Central memory CD4-positive, alpha-beta T cell (primary cell): ENCODE measurements around the gene CORO2B.

Experiments
- DNase-seq: peaks from one replicate; pipeline ENCODE4 v3.0.0; 2022

The CORO2B gene

DNA sequence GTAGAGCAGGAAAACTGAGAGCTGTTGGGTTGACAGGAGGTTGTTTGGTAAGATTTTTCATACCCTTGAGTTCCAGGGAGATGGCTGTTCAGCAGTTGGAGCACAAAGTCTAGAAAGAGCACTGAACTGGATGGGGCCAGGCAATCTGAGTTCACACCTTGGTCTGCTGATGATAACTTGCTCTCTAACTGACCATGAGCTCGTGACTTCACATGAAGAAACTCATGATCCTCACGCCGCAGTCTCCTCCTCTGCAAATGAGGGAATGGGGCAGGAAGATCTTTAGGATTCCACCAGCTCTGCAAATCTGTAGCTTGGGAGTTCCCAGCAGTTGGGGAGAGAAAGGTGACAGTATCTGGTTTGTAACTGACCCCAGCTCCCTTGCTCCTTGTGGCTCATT is 33.7 kb downstream of the CORO2B start:
- no peak for DNase-seq

- no peak for DNase-seq
Observed at GRCh38 chr15:68612979-68613740, 34.4 kb downstream of the CORO2B start.

GRCh38 chr15:68614286-68615035 is 35.7 kb downstream of the CORO2B start:
- DNase-seq, result no peak

GRCh38 chr15:68615301-68615700 is 36.5 kb downstream of the CORO2B start:
- DNase-seq, result no peak

GRCh38 chr15:68615811-68616210 is 37.0 kb downstream of the CORO2B start:
- no peak for DNase-seq

- no peak for DNase-seq
Observed at GRCh38 chr15:68616397-68616796, 37.6 kb downstream of the CORO2B start.

DNA sequence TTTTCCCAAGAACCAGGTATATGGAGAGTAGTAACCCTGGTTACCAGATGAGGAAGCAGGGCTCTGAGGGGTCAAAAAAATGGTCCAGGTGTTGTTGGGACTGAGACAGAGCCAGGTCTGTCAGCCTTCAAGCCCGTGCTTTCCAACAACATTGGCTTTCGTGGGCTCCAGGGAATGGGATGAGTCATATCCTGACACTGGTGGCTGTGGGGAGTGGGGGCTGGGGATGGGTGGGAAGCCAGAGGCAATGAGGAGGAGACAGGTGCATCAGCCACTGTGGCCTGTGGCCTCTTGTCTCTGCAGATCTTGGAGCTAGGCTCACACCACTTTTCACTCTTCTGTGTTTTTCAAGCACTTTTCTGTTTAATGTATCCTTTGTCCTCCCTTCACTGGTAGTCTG is 38.2 kb downstream of the CORO2B start:
- no peak for DNase-seq

- no peak for DNase-seq
Observed at GRCh38 chr15:68617777-68618176, 39.0 kb downstream of the CORO2B start.

GRCh38 chr15:68618394-68618793 is 39.6 kb downstream of the CORO2B start:
- DNase-seq, result no peak

DNA sequence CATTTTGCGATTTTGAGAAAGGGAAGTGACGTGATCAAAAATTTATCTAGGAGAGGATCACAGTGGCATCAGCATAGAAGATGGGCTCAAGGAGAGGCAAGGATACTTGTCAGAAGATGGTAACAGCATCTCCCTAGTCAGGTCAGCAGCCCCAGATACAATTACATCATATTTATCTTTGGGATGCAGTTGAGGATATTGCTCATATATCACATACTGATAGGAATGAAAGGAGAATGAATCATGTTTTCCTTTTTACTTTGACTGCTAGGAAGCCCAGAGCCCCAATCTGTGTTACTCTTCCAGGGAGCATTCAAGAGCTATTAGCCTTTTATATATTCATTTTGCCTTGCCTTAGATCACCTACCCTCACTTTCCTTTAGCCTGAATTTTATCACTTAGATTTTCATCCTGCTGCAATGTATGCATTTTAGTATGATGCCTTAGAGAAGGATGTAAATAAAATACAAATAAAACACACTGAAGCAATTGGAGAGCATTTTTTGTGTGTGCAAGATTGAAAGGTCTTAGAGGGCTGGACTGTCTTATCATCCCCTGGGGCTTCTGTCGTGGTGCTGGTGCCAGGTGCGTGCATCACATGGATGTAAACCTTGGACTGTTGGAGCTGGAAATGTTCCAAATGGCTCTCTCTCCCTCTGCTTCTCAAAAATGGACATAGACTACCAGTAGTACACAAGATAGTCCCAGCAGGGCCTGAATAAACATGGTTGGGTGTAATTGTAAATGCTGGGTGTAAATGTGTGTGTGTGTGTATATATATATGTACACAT is 40.3 kb downstream of the CORO2B start:
- no peak for DNase-seq

GRCh38 chr15:68620721-68621527 is 42.1 kb downstream of the CORO2B start:
- no peak for DNase-seq

- no peak for DNase-seq
Observed at GRCh38 chr15:68621535-68621934, 42.7 kb downstream of the CORO2B start.

DNA sequence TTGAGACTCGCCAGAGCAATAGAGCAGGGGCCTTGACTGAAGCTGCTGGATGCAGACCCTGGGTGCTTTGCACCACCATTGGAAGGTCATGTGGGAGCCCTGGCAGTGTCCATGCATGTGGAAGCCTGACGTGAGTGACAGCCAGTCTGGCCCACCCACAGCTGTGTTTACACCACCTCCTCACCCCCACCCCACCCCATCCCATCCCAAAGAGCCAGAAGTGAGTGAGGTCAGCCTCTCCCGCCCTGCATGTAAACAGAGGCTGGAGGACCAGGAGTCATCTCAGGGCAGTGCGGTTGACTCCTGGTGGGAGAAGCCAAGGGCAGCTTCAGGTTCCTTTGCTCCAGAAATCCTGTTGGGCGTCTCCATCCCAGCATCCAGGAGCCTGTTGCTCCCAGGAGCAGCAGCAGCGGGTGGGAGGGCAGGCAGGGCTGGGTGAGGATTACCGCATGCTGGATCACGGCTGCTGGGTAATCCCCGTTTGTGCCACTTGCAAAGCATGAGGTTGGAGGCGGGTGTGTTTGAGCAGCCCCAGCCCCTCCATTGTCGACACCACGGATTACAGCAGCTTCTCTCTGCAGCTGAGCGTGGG is 44.6 kb downstream of the CORO2B start:
- DNase-seq, result no peak

- no peak for DNase-seq
Observed at GRCh38 chr15:68625853-68626252, 47.1 kb downstream of the CORO2B start.

DNA sequence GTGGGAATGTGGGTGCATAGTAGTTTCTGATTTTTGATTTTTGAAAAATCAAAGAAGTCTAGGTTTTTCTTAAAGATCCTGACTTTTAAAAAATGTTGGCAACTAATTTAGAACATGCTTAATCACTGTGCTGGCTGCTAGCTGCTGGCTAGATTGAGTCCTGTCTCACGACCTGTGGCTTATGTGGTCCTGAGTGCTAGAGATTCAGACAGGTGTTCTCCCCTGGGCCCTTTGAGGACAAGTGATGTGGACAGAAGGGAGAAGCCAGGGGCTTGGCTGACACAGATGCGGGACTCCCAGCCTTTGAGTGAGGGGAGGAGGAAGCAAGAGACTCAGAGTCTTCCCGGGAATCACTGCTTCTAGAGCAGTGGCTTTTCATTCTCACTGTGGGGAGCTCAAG is 47.5 kb downstream of the CORO2B start:
- no peak for DNase-seq

DNA sequence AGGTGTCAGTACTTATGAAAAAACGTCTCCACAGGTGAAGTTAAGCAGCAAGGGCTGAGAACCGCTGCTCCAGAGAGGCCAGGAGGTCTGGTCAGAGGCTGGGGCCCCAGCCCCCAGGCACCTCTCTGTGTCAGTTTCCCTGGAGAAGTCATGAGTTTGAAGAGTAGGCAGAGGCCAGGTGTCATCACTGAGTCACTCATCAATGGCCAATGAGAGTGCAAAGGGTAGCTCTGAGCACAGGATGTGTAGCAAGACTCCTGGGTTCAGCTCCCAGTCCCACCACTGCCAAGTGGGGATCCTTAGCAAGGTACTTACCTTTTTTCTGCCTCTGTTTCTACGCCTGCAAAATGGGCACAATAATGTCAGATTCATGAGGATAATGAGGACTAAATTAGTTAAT is 47.9 kb downstream of the CORO2B start:
- DNase-seq, result no peak

- no peak for DNase-seq
Observed at GRCh38 chr15:68627476-68627875, 48.7 kb downstream of the CORO2B start.

DNA sequence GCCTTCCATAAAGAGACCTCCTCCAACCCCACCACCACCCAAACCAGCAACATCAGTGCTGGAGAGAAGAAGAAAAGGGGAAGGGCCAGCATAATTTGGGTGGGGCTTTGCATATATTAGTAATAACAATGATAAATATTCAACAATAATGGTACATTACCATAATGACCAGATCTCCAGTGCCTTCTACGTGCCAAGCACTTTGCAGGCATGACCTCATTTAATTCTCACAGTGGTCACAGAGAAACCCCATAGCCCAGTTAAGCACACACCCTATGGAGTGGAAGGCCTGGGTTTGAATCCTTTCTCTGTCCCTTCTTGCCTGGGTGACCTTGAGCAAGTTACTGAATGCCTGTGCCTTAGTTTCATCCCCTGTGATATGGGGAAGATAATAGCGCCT is 49.2 kb downstream of the CORO2B start:
- no peak for DNase-seq

DNA sequence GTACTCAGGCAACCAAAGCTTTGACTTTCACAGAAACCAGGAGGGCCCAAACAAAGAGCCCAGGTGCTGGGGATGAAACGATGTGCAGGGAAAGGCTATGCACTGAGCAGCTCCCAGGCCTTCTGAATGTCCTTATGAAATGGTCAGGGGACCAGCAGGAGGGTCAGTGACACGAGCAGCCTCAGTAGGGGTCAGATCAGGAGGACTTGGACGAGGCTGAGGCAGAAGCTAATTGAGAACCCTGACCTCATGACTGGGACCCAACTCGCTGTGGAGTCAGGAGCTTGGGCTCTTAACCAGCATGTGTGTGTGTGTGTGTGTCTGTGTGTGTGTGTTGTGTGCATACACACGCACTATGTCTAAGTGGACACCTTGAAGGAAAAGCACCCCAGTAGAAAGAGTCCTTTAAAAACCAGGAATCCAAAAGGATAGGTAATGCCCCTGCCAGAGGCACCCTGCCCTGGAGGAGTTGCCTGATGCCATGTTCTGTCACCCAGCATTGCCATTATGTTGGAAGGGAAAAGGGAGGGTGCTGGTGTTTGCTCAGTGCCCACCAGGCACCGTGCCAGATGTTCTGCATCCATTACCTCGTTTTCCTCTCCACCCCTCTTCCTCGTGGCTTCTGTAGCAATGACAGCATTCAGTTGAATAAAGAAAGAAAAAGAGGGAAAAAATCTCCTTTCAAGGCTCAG is 50.9 kb downstream of the CORO2B start:
- DNase-seq, result no peak

DNA sequence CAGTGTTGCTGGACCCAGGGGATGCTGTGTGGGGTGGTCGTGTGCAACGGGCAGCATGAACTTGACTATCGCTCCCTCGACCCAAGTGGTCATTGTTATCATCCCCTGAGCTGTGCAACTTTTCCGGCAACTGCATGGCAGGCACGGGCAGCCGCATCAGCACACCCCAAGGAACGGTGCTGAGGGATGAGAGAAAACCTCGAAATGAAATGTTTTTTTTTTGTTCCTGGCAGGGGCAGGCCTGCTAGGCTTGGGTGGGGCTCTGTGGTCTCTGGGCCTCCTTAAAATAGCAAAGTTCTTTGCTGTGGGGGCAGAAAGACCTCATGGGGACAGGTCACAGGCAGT is 51.4 kb downstream of the CORO2B start:
- DNase-seq, result no peak

DNA sequence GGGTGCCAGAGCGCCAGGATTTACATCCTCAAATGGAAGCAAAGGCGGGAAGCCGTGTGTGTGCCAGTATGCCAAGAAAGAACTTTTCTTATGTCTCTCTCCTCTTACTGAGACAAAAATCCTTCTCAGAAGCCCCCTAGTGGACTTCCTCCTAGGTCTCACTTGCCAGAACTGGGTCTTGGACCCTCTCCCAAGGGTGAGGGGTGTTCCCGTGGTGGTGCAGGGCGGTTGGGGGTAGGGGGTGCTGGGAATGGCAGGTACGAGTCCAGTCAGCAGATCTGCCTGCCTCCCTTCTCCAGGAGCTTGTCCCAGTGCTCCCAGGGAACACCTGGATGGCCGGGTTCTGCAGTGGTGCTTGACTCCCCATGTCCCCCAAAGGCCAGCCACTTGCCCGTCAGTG is 52.0 kb downstream of the CORO2B start:
- no peak for DNase-seq

- no peak for DNase-seq
Observed at GRCh38 chr15:68631601-68632051, 52.8 kb downstream of the CORO2B start.
